Lower leg skin (tissue), 4 donors: ENCODE results near the gene C1orf216. TPM values are rescaled to one million over a fixed set of nuclear protein-coding genes. Genes with fewer than 3 reads are reported as not detected.

ENCODE experiments used
- DNase-seq, 2 donors: peaks; one replicate each; pipeline ENCODE4 v3.0.0-alpha.2; 2019; ENCODE audit warnings: low spot score in 2 of 2
- H3K4me3 ChIP-seq: fragments of 200-600 bp; sonication (generic); 2 replicates; pipeline ENCODE4 v1.5.1; 2017; ENCODE audit warnings: mild to moderate bottlenecking, low read depth; ENCODE audit not compliant: poor library complexity, severe bottlenecking
- CTCF ChIP-seq, 3 donors: fragments of 450-650 bp; IDR thresholded peaks; one replicate each; pipeline ENCODE4 v1.5.1; 2016; ENCODE audit warnings: antibody characterized with exemption in 3 of 3, mild to moderate bottlenecking in 3 of 3, moderate library complexity in 2 of 3
- POLR2A ChIP-seq, 2 donors: fragments of 450-650 bp; IDR thresholded peaks; one replicate each; pipeline ENCODE4 v1.6.1; 2016 to 2017; ENCODE audit warnings: antibody characterized with exemption in 2 of 2, mild to moderate bottlenecking in 1 of 2, moderate library complexity in 1 of 2
- WGBS, 2 donors: methylation state at CpG; one replicate each; pipeline ENCODE4 v1.1.5; 2018; 5-methylcytosine and 5-hydroxymethylcytosine counted together
- intact Hi-C: fragments of 100-400 bp; cut with DNase I; formaldehyde crosslinking; loops from one replicate; pipeline ENCODE4 v1.15.0; 2023; ENCODE audit warnings: low total_unique reads
- total RNA-seq, 4 donors: library from RNA; depleted of rRNA; stranded (reverse); fragments of >200 nt; gene quantifications; one replicate each; pipeline ENCODE4 v1.1.0, GENCODE V29; 2016

Gene C1orf216
- total RNA-seq, 4 donors from 2014 or later, result 5.6 to 9.8 (median 6.5) TPM

- intact Hi-C loops, result no loop called here
- H3K4me3 ChIP-seq, result no peak overlapping the region
- no peak for DNase-seq
- TF ChIP-seq POLR2A (IDR thresholded peaks at IDR 0.05), result no peak
- TF ChIP-seq CTCF (IDR thresholded peaks at IDR 0.05), result no peak
- 87 to 89% methylated on average over 2 of the region's 2 CpGs for WGBS, 2 donors
Measured at GRCh38 chr1:35666216-35666615, 52.5 kb downstream of the C1orf216 start.

Other genes starting within 250 kb of the C1orf216 start
- 10 to 100 TPM; 33.4 to 60.9 (median 44.9) TPM for gene KIAA0319L, start 161.5 kb downstream of the C1orf216 start, total RNA-seq
- gene NCDN, start 161.1 kb downstream of the C1orf216 start, total RNA-seq, result 10 to 100 TPM; 13.7 to 18.4 (median 16.1) TPM
- gene TFAP2E, start 145.6 kb downstream of the C1orf216 start, total RNA-seq, result 1 to 10 TPM; 4.2 to 5.7 (median 4.8) TPM
- gene PSMB2, start 77.4 kb downstream of the C1orf216 start, total RNA-seq, result 10 to 100 TPM; 40.4 to 48.6 (median 41.5) TPM
- under 1 TPM in 3 of 4 donors, not detected in 1; 0.32 to 0.37 (median 0.34) TPM for gene CLSPN, start 51.1 kb upstream of the C1orf216 start, total RNA-seq
- gene AGO4, start 89.1 kb upstream of the C1orf216 start, total RNA-seq, result 10 to 100 TPM; 28.1 to 40.3 (median 34.6) TPM
- 10 to 100 TPM; 18.2 to 29.5 (median 22.5) TPM for gene AGO1, start 164.3 kb upstream of the C1orf216 start, total RNA-seq
- 10 to 100 TPM; 11.5 to 25.8 (median 20.9) TPM for gene AGO3, start 212.2 kb upstream of the C1orf216 start, total RNA-seq